ENCODE data around the gene MRPL20. TPM values are rescaled to one million over a fixed set of nuclear protein-coding genes. Genes with fewer than 3 reads are reported as not detected.
"Not testable (repeated sequence)": the region's sequence is repeated elsewhere in the genome, so short reads cannot be mapped to it uniquely, and the experiment has no call there.

The MRPL20 gene
- total RNA-seq, 1 experiment from 2014 or later = 90.8 TPM

DNA sequence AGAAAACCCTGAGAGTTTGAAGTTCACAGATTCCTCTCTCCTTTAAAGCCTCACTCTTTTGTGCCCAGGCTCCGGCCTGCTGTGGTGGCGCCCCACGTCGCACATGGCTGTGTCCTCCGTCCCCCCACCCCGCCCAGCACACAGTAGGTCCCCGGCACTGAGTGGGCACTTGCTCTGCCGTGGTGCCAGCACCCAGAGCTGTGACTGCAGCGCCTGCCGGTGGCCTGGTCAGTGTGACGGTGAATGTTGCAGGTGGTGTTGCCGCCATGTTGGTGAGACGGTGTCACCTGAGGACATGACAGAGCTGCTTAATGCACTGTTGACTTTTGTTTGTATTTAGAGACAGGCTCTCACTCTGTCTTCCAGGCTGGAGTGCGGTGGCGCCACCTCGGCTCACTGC lies 45.8 kb upstream of the MRPL20 start:
- no peak overlapping the region for H3K4me2 ChIP-seq
- POLR2A ChIA-PET (ENCODE audit: unreplicated experiment) = no interaction called here
- no peaks in the 10 kb centered on the region for H3K36me3 ChIP-seq (ENCODE audit: low read depth)
- no peaks in the 10 kb centered on the region for H3K9me3 ChIP-seq (ENCODE audit: insufficient read depth, low read depth)
- H3K4me3 ChIP-seq = no peak overlapping the region
- intact Hi-C loops (cut with micrococcal nuclease; ENCODE audit: unreplicated experiment) = no loop called here
- DNase-seq = no peak
- no peak overlapping the region for H2AFZ ChIP-seq
- no peaks in the 10 kb centered on the region for H3K4me1 ChIP-seq (replicated peaks; ENCODE audit: insufficient read depth)
- no peaks in the 10 kb centered on the region for H3F3A ChIP-seq (ENCODE audit: insufficient read depth, low read depth)
- CTCF ChIA-PET = no interaction called here
- H3K27me3 ChIP-seq (ENCODE audit: insufficient read depth, low read depth) = no peaks in the 10 kb centered on the region
- no peak for TF ChIP-seq EZH2 (IDR thresholded peaks at IDR 0.05; ENCODE audit: low read depth)
- TF ChIP-seq, protein P1, sequence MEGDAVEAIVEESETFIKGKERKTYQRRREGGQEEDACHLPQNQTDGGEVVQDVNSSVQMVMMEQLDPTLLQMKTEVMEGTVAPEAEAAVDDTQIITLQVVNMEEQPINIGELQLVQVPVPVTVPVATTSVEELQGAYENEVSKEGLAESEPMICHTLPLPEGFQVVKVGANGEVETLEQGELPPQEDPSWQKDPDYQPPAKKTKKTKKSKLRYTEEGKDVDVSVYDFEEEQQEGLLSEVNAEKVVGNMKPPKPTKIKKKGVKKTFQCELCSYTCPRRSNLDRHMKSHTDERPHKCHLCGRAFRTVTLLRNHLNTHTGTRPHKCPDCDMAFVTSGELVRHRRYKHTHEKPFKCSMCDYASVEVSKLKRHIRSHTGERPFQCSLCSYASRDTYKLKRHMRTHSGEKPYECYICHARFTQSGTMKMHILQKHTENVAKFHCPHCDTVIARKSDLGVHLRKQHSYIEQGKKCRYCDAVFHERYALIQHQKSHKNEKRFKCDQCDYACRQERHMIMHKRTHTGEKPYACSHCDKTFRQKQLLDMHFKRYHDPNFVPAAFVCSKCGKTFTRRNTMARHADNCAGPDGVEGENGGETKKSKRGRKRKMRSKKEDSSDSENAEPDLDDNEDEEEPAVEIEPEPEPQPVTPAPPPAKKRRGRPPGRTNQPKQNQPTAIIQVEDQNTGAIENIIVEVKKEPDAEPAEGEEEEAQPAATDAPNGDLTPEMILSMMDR (conservative IDR thresholded peaks at IDR 0.05) = no peak
- H3K9me2 ChIP-seq (ENCODE audit: insufficient read depth) = no peaks in the 10 kb centered on the region
- no TSS peak for BruUV-seq (replicated peaks)
- H4K20me1 ChIP-seq (ENCODE audit: insufficient read depth) = no peaks in the 10 kb centered on the region
- no peaks in the 10 kb centered on the region for H3K79me2 ChIP-seq (ENCODE audit: low read depth)
- H3K27ac ChIP-seq = no peak overlapping the region

DNA sequence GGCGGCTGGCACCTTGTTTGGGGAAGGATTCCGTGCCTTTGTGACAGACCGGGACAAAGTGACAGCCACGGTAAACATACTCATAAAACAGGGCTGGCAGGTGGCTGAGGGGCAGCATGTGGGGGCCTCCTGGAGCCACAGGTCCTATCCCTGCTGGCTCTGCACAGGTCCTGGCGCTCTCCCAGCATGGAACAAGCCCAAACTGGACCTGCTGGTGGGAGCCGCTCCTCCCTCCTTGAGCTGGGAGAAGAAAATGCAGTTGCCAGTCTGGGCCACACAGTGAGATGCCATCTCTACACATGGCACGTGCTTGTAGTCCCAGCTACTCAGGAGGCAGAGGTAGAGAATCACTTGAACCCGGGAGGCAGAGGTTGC lies 45.3 kb upstream of the MRPL20 start:
- CTCF ChIA-PET; H3F3A ChIP-seq (ENCODE audit: insufficient read depth, low read depth): not testable (repeated sequence)

DNA sequence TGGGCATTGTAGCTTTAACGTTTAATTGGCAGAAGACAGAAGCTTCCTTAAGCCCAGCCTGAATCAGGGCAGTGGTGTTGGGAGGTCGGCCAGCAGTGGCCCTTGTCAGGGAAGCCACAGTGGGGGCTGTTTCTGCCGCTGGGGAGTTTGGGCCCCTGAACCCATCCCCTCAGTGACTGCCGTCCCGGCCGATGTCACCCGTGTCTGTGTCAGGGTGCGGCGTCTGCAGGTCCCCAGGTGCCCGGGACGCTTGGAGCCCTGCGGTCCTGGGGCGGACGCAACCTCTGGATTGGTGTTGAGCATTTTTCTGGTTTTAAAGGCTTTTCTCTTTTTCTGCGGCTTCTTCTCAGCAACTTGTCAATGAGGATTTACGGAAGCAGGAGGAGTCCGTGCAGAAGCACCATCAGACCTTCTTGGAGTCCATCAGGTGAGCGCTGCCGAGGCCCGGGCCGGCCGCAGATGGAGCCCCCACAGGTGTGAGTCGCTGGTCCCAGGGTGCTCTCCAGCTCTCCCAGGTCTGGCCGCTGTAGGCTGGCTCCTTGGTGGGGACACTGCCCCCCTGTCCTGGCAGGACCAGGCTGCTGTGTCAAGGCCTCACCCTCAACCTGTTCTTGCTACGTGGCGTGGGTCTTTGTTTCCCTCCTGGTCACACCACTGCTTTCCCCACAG lies 44.7 kb upstream of the MRPL20 start:
- no peaks in the 10 kb centered on the region for H3K9me3 ChIP-seq (ENCODE audit: insufficient read depth, low read depth)
- H3K79me2 ChIP-seq (ENCODE audit: low read depth) = no peaks in the 10 kb centered on the region
- DNase-seq = no peak
- intact Hi-C loops (cut with micrococcal nuclease; ENCODE audit: unreplicated experiment) = no loop called here
- H3K27ac ChIP-seq = no peak overlapping the region
- H3K4me1 ChIP-seq (replicated peaks; ENCODE audit: insufficient read depth) = no peaks in the 10 kb centered on the region
- H3K9me2 ChIP-seq (ENCODE audit: insufficient read depth) = no peaks in the 10 kb centered on the region
- BruUV-seq (replicated peaks) = no TSS peak
- H3K36me3 ChIP-seq (ENCODE audit: low read depth) = no peaks in the 10 kb centered on the region
- ChIA-PET POLR2A (ENCODE audit: unreplicated experiment) (no interaction called here), CTCF (interaction anchor here (0.6 kb wide), 1 partner anchor 77 kb away, joined by 4 read pairs; the partner anchor contains the start of gene AURKAIP1)
- no peak overlapping the region for H3K4me2 ChIP-seq
- no peaks in the 10 kb centered on the region for H4K20me1 ChIP-seq (ENCODE audit: insufficient read depth)
- no peak overlapping the region for H3K4me3 ChIP-seq
- H2AFZ ChIP-seq = no peak overlapping the region
- H3F3A ChIP-seq (ENCODE audit: insufficient read depth, low read depth) = no peaks in the 10 kb centered on the region
- no peaks in the 10 kb centered on the region for H3K27me3 ChIP-seq (ENCODE audit: insufficient read depth, low read depth)
- no peak for TF ChIP-seq EZH2 (IDR thresholded peaks at IDR 0.05; ENCODE audit: low read depth)
- TF ChIP-seq, protein P1 (conservative IDR thresholded peaks at IDR 0.05) = no peak

More for the DNA sequence above, 45.3 kb upstream of the MRPL20 start:
- H3K36me3 ChIP-seq (ENCODE audit: low read depth); DNase-seq; intact Hi-C loops (cut with micrococcal nuclease; ENCODE audit: unreplicated experiment); H3K9me3 ChIP-seq (ENCODE audit: insufficient read depth, low read depth); H3K9me2 ChIP-seq (ENCODE audit: insufficient read depth); POLR2A ChIA-PET (ENCODE audit: unreplicated experiment); H2AFZ ChIP-seq; H4K20me1 ChIP-seq (ENCODE audit: insufficient read depth); H3K79me2 ChIP-seq (ENCODE audit: low read depth); H3K27ac ChIP-seq; H3K4me2 ChIP-seq; H3K27me3 ChIP-seq (ENCODE audit: insufficient read depth, low read depth); H3K4me3 ChIP-seq; H3K4me1 ChIP-seq (replicated peaks; ENCODE audit: insufficient read depth); BruUV-seq (replicated peaks): not testable (repeated sequence)

DNA sequence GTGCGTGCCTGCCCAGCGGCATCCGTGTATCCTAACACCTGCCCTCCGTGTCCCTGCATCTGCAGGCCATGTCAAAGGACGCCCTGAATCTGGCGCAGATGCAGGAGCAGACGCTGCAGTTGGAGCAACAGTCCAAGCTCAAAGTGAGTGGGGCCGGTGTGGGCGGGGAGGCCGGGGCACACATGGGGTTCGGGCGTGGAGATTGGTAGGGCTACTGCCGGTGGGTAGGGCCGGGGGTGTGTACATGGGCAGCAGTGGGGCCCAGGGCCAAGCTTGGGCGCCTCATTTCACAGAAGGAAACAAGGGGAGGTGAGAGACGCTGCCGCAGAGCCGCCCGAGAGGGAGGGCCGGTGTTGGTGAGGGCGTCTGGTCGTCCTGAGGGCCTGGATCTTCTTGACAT lies 43.5 kb upstream of the MRPL20 start:
- H3K27ac ChIP-seq; DNase-seq; H3K79me2 ChIP-seq (ENCODE audit: low read depth); H3K9me3 ChIP-seq (ENCODE audit: insufficient read depth, low read depth); H3K9me2 ChIP-seq (ENCODE audit: insufficient read depth); intact Hi-C loops (cut with micrococcal nuclease; ENCODE audit: unreplicated experiment); H3F3A ChIP-seq (ENCODE audit: insufficient read depth, low read depth); H3K4me2 ChIP-seq; H2AFZ ChIP-seq; H3K27me3 ChIP-seq (ENCODE audit: insufficient read depth, low read depth); H3K4me1 ChIP-seq (replicated peaks; ENCODE audit: insufficient read depth); H3K4me3 ChIP-seq; H3K36me3 ChIP-seq (ENCODE audit: low read depth); POLR2A ChIA-PET (ENCODE audit: unreplicated experiment); BruUV-seq (replicated peaks); CTCF ChIA-PET; H4K20me1 ChIP-seq (ENCODE audit: insufficient read depth): not testable (repeated sequence)

All from PC-9 (cell line).